Sigmoid colon (tissue), 4 donors: Measurements from ENCODE around the gene SRGAP2C.

Experiments used
- EP300 ChIP-seq, 4 donors: sonication (generic); formaldehyde crosslinking; IDR thresholded peaks; one replicate each; pipeline ENCODE4 v1.6.1; 2017; ENCODE audit warnings: antibody characterized with exemption in 4 of 4
- POLR2AphosphoS5 ChIP-seq, 4 donors: sonication (generic); formaldehyde crosslinking; IDR thresholded peaks; one replicate each; pipeline ENCODE4 v1.6.1; 2017; ENCODE audit warnings: antibody characterized with exemption in 4 of 4
- TF ChIP-seq, protein P1 (sequence below), 4 experiments: fragments of 450-650 bp in 3 of 4; fragments of 200-600 bp in 1 of 4; IDR thresholded peaks; one replicate each; pipeline ENCODE4 v1.5.1; 2016 to 2019; ENCODE audit warnings: antibody characterized with exemption in 4 of 4, mild to moderate bottlenecking in 3 of 4, moderate library complexity in 2 of 4

DNA sequence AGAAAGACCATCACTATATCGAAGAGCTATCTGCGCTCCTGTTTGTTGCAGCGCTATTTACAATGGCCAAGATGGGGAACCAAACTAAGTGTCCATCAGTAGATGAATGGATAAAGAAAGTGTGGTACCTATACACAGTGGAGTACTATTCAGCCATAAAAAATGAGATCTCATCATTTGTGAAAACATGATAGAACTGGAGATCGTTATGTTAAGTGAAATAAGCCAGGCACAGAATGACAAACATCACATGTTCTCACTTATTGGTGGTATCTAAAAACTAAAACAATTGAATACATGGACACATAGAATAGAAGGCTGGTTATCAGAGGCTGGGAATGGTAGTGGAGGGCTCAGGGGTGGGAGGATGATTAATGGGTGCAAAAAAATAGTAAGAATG lies 256.2 kb downstream of the SRGAP2C start:
- TF ChIP-seq, protein P1, sequence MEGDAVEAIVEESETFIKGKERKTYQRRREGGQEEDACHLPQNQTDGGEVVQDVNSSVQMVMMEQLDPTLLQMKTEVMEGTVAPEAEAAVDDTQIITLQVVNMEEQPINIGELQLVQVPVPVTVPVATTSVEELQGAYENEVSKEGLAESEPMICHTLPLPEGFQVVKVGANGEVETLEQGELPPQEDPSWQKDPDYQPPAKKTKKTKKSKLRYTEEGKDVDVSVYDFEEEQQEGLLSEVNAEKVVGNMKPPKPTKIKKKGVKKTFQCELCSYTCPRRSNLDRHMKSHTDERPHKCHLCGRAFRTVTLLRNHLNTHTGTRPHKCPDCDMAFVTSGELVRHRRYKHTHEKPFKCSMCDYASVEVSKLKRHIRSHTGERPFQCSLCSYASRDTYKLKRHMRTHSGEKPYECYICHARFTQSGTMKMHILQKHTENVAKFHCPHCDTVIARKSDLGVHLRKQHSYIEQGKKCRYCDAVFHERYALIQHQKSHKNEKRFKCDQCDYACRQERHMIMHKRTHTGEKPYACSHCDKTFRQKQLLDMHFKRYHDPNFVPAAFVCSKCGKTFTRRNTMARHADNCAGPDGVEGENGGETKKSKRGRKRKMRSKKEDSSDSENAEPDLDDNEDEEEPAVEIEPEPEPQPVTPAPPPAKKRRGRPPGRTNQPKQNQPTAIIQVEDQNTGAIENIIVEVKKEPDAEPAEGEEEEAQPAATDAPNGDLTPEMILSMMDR (IDR thresholded peaks at IDR 0.05) = no peak
- TF ChIP-seq EP300 (IDR thresholded peaks at IDR 0.05) (no peak), POLR2AphosphoS5 (IDR thresholded peaks at IDR 0.05) (no peak)
